Endothelial cell of umbilical vein (primary cell): ENCODE data around the gene EPB41L1. TPM values are rescaled to one million over a fixed set of nuclear protein-coding genes. Genes with fewer than 3 reads are reported as not detected.

ENCODE experiments used
- BruUV-seq: library from RNA; stranded (reverse); fragments of 400-500 nt; replicated peaks from 2 replicates; lab custom pipeline; 2021; lab: Mats Ljungman, UMichigan
- CTCF ChIA-PET: fragments of 300-600, 350-600 bp; sonication (Branson Sonifier 250); formaldehyde crosslinking; loops from one replicate; lab custom pipeline; 2021; ENCODE audit warnings: antibody characterized with exemption, inconsistent platforms; lab: Charles Lee
- POLR2A ChIA-PET: fragments of 300-600, 350-600 bp; sonication (Branson Sonifier 250); formaldehyde crosslinking; loops from one replicate; lab custom pipeline; 2021; ENCODE audit warnings: antibody characterized with exemption, inconsistent platforms; lab: Charles Lee
- DNase-seq: peaks from one replicate; pipeline ENCODE4 v3.0.0-alpha.2; 2011; ENCODE audit warnings: low read depth, low spot score
- FAIRE-seq: peaks from 2 replicates; lab custom pipeline; 2011; peaks lifted over from hg19 to GRCh38; lab: Jason Lieb, UNC
- H2AFZ ChIP-seq: 2 replicates; pipeline ENCODE4 v1.6.0; 2012; ENCODE audit warnings: low read depth, low read length, control low read depth, inconsistent platforms
- H3K27ac ChIP-seq: 2 replicates; pipeline ENCODE4 v1.5.1; 2011; ENCODE audit warnings: low read depth, mild to moderate bottlenecking, control low read depth, low read length, moderate library complexity; ENCODE audit not compliant: insufficient read depth
- H3K27me3 ChIP-seq, 2 experiments: 2 replicates each; pipeline versions ENCODE4 v1.6.0 to v1.6.1; 2011; ENCODE audit warnings: low read length in 2 of 2, mixed read lengths in 1 of 2; ENCODE audit not compliant: control insufficient read depth in 2 of 2, insufficient read depth in 2 of 2
- H3K36me3 ChIP-seq, 2 experiments: 2 replicates in 1 of 2; 3 replicates in 1 of 2; pipeline ENCODE4 v1.5.1; 2011; ENCODE audit warnings: low read length in 2 of 2, mild to moderate bottlenecking in 1 of 2, moderate library complexity in 1 of 2; ENCODE audit not compliant: control insufficient read depth in 2 of 2, insufficient read depth in 2 of 2; ENCODE audit errors: extremely low read depth in 1 of 2
- H3K4me1 ChIP-seq: 3 replicates; pipeline ENCODE4 v1.5.1; 2011; ENCODE audit warnings: mild to moderate bottlenecking, low read length; ENCODE audit not compliant: control insufficient read depth, insufficient read depth; ENCODE audit errors: extremely low read depth
- H3K4me2 ChIP-seq: 2 replicates; pipeline ENCODE4 v1.6.1; 2011; ENCODE audit warnings: low read length, control low read depth, mixed read lengths; ENCODE audit not compliant: insufficient read depth
- H3K4me3 ChIP-seq, 3 experiments: fragments of 200-600 bp in 1 of 3; sonication (generic), shearing (Covaris generic) in 1 of 3; replicated peaks in 1 of 3; 2 replicates each; pipeline ENCODE4 v1.5.1; 2011 to 2016; ENCODE audit warnings: control low read depth in 3 of 3, low read length in 3 of 3, mild to moderate bottlenecking in 2 of 3, inconsistent platforms in 1 of 3, low read depth in 1 of 3, moderate library complexity in 1 of 3; ENCODE audit not compliant: insufficient read depth in 1 of 3
- H3K79me2 ChIP-seq: 2 replicates; pipeline ENCODE4 v1.6.0; 2012; ENCODE audit warnings: low read length, inconsistent platforms; ENCODE audit not compliant: control insufficient read depth, insufficient read depth
- H3K9ac ChIP-seq: replicated peaks from 2 replicates; pipeline ENCODE3; 2011; ENCODE audit warnings: low read length, control low read depth; ENCODE audit not compliant: insufficient read depth; ENCODE audit errors: extremely low read depth
- H3K9me1 ChIP-seq: replicated peaks from 3 replicates; pipeline ENCODE4 v1.6.0; 2011; ENCODE audit warnings: mild to moderate bottlenecking, low read length; ENCODE audit not compliant: control insufficient read depth, insufficient read depth; ENCODE audit errors: extremely low read depth
- H3K9me3 ChIP-seq: replicated peaks from 2 replicates; pipeline ENCODE4 v1.5.1; 2012; ENCODE audit warnings: low read length, inconsistent platforms; ENCODE audit not compliant: control insufficient read depth, insufficient read depth
- H4K20me1 ChIP-seq: replicated peaks from 2 replicates; pipeline ENCODE3; 2011; ENCODE audit warnings: mild to moderate bottlenecking, low read length; ENCODE audit not compliant: control insufficient read depth, insufficient read depth; ENCODE audit errors: extremely low read depth
- EZH2 ChIP-seq: IDR thresholded peaks from 2 replicates; pipeline ENCODE4 v1.6.1; 2012; ENCODE audit warnings: borderline replicate concordance, low read depth, mild to moderate bottlenecking, moderate library complexity, low read length, inconsistent platforms; ENCODE audit not compliant: severe bottlenecking
- FOS ChIP-seq: IDR thresholded peaks from 2 replicates; pipeline ENCODE4 v1.6.1; 2011; ENCODE audit warnings: mild to moderate bottlenecking, low read length, moderate library complexity, borderline replicate concordance; ENCODE audit not compliant: insufficient read depth
- GATA2 ChIP-seq: IDR thresholded peaks from 2 replicates; pipeline ENCODE4 v1.7.0; 2011; ENCODE audit warnings: low read depth, mild to moderate bottlenecking, moderate library complexity, mixed read lengths, low read length; ENCODE audit not compliant: insufficient read length, insufficient read depth
- JUN ChIP-seq: IDR thresholded peaks from 2 replicates; pipeline ENCODE4 v1.6.1; 2011; ENCODE audit warnings: borderline replicate concordance, low read depth; ENCODE audit not compliant: insufficient read length, insufficient read depth
- MYC ChIP-seq: IDR thresholded peaks from one replicate; pipeline ENCODE4 v1.6.1; 2011; ENCODE audit warnings: mild to moderate bottlenecking, low read depth, low read length
- POLR2A ChIP-seq: IDR thresholded peaks from 2 replicates; pipeline ENCODE4 v1.6.1; 2012; ENCODE audit warnings: low read depth, mild to moderate bottlenecking, control low read depth, low read length
- POLR2AphosphoS5 ChIP-seq: IDR thresholded peaks from 2 replicates; pipeline ENCODE4 v1.6.1; 2012; ENCODE audit warnings: low read depth, mild to moderate bottlenecking, control low read depth, low read length, moderate library complexity; ENCODE audit not compliant: insufficient read depth
- dilution Hi-C: fragments of 300-500 bp; cut with MboI; formaldehyde crosslinking; loops from one replicate; pipeline ENCODE4 v1.15.0; 2019; ENCODE audit warnings: low sequenced_read_pairs; ENCODE audit not compliant: extremely low pct_ligation_motif_present
- intact Hi-C: fragments of 100-400 bp; cut with micrococcal nuclease; formaldehyde crosslinking; loops from one replicate; pipeline ENCODE4 v1.10.0; 2022
- polyA plus RNA-seq, 4 experiments: library from polyadenylated mRNA; depleted of rRNA in 3 of 4; stranded (reverse) in 3 of 4; unstranded in 1 of 4; fragments of >200 nt; gene quantifications; 2 replicates each; pipeline versions ENCODE4 v1.2.1 to v1.2.3, GENCODE V29; 2011 to 2012; ENCODE audit warnings: missing spikeins in 1 of 4
- total RNA-seq: library from RNA; stranded (reverse); gene quantifications from 2 replicates; pipeline ENCODE4 v1.2.3, GENCODE V29; 2021
- TF ChIP-seq, protein P1 (sequence below): IDR thresholded peaks from 2 replicates; pipeline ENCODE4 v1.6.1; 2011; ENCODE audit not compliant: insufficient read depth, insufficient read length
- TF ChIP-seq, protein P2 (sequence below), 2 donors: IDR thresholded peaks; 1 replicate in 1 of 2; 2 replicates in 1 of 2; pipeline ENCODE4 v1.5.1; 2011; ENCODE audit warnings: low read length in 2 of 2, mild to moderate bottlenecking in 2 of 2, moderate library complexity in 2 of 2, control low read depth in 1 of 2, inconsistent platforms in 1 of 2, low read depth in 1 of 2; ENCODE audit not compliant: insufficient read depth in 1 of 2; ENCODE audit errors: extremely low read depth in 1 of 2

The EPB41L1 gene
- total and polyA plus RNA-seq, 2 donors (not counting 3 experiments of a cell fraction or from before 2014, with no cell fraction given), result 6.1 to 12.2 TPM

DNA sequence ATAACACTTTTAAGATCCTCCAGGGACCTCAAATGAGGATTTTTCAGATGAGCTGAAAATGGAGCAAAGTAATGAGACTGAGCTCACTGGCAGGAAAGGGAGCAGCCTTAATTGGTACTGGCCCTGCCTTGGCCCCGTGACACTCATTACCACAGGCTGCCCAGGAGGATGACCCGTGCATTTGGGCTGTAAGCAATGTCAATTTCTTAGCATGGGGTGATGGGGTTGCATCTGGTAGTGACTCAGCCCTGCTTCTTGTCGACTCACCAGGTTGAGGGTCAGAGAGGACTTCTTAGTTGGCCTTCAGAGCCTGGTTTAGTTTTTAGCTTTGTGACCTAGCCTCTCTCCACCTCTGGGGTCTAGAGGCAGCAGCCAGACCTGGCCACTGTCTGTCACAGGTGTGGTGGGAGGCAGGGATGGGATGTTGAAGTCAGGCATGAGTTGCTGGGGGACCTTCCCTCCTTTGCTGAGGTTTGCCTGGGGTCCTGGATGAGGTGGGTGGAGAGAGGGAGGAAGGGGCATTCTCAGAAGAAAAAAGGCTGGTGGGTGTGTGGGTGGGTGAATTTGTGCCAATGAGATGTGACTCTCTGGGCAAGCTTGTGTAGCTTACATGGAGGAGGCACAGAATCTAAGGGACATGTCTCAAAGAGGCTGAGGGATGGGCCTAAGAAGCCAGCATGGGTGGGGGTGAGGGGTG, 25.9 kb upstream of the EPB41L1 start:
- POLR2A ChIA-PET, result no interaction called here

DNA sequence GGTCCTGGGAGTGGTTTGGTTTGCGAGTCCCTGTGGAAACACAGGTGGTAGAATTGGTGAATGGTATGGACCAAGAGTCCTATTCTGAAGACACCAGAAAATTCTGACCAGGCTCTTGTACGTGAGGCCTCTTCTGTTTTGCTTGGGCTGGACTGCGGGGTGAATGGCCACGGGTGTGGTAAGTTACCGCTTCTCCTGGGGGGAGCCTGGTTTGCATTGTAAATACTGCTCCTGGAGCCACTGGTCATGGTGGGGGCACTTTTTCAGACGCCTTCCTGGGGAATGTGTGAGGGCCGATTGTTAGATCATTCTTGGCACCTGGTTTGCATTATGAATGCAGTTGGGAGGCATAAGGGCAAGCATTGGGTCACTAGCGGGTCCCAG, 25.4 kb upstream of the EPB41L1 start:
- Histone ChIP-seq H3K79me2 (no peaks in the 10 kb centered on the region), H3K9me3 (no peaks in the 10 kb centered on the region), H3K4me3 (no peak overlapping the region), H3K27ac (no peak overlapping the region), H3K36me3 (no peaks in the 10 kb centered on the region), H3K9ac (no peak overlapping the region), H3K9me1 (no peaks in the 10 kb centered on the region), H2AFZ (no peak overlapping the region), H3K27me3 (peaks cover 0 to 1% of the 10 kb centered on the region in 2 experiments), H4K20me1 (no peaks in the 10 kb centered on the region), H3K4me2 (no peak overlapping the region), H3K4me1 (no peaks in the 10 kb centered on the region)
- FAIRE-seq (no peak), DNase-seq (no peak)
- CTCF ChIA-PET, result interaction anchor here (1.3 to 24.9 kb wide), 3 partner anchors 9 to 136 kb away, joined by 6 to 1267 read pairs (median 10); no protein-coding TSS in a partner anchor
- BruUV-seq, result no TSS peak
- dilution Hi-C loops, result no loop called here
- TF ChIP-seq, protein P1, sequence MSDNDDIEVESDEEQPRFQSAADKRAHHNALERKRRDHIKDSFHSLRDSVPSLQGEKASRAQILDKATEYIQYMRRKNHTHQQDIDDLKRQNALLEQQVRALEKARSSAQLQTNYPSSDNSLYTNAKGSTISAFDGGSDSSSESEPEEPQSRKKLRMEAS, result no peak
- TF ChIP-seq POLR2A (no peak), MYC (no peak), GATA2 (no peak), EZH2 (no peak), FOS (no peak), POLR2AphosphoS5 (no peak), JUN (no peak)
- TF ChIP-seq, protein P2, sequence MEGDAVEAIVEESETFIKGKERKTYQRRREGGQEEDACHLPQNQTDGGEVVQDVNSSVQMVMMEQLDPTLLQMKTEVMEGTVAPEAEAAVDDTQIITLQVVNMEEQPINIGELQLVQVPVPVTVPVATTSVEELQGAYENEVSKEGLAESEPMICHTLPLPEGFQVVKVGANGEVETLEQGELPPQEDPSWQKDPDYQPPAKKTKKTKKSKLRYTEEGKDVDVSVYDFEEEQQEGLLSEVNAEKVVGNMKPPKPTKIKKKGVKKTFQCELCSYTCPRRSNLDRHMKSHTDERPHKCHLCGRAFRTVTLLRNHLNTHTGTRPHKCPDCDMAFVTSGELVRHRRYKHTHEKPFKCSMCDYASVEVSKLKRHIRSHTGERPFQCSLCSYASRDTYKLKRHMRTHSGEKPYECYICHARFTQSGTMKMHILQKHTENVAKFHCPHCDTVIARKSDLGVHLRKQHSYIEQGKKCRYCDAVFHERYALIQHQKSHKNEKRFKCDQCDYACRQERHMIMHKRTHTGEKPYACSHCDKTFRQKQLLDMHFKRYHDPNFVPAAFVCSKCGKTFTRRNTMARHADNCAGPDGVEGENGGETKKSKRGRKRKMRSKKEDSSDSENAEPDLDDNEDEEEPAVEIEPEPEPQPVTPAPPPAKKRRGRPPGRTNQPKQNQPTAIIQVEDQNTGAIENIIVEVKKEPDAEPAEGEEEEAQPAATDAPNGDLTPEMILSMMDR (IDR thresholded peaks at IDR 0.05; ENCODE audit: extremely low read depth in 1 of 2, insufficient read depth in 1 of 2, low read depth in 1 of 2, low read length in 2 of 2), result no peak
- POLR2A ChIA-PET, result no interaction called here
- intact Hi-C loops, result no loop called here

More for the DNA sequence above, 25.9 kb upstream of the EPB41L1 start:
- Histone ChIP-seq H3K4me3 (no peak overlapping the region), H3K36me3 (no peaks in the 10 kb centered on the region), H3K4me2 (no peak overlapping the region), H4K20me1 (no peaks in the 10 kb centered on the region), H2AFZ (no peak overlapping the region), H3K27me3 (peaks cover 0 to 1% of the 10 kb centered on the region in 2 experiments), H3K9me3 (no peaks in the 10 kb centered on the region), H3K9ac (no peak overlapping the region), H3K79me2 (no peaks in the 10 kb centered on the region), H3K27ac (no peak overlapping the region), H3K9me1 (no peaks in the 10 kb centered on the region), H3K4me1 (no peaks in the 10 kb centered on the region)
- no TSS peak for BruUV-seq
- DNase-seq (no peak), FAIRE-seq (no peak)
- dilution Hi-C loops (no loop called here), intact Hi-C loops (no loop called here)
- TF ChIP-seq, protein P1, result no peak
- TF ChIP-seq FOS, result peak; percentile 52
- CTCF ChIA-PET, result interaction anchor here (1.2 to 24.9 kb wide), 3 partner anchors 10 to 135 kb away, joined by 4 to 1267 read pairs (median 6); no protein-coding TSS in a partner anchor
